ENCODE data around the gene EFNA3. TPM values are rescaled to one million over a fixed set of nuclear protein-coding genes. Genes with fewer than 3 reads are reported as not detected.

The EFNA3 gene
- total and polyA plus RNA-seq, 2 donors (not counting 1 experiment from before 2014, with no cell fraction given), result 0.30 to 0.33 TPM

- TF ChIP-seq EZH2 (IDR thresholded peaks at IDR 0.05; ENCODE audit: low read length, missing control alignments), result no peak
- no peak for TF ChIP-seq CTCF (conservative IDR thresholded peaks at IDR 0.05 in 1 of 2, IDR thresholded peaks at IDR 0.05 in 1 of 2; ENCODE audit: low read depth in 1 of 2, low read length in 2 of 2)
- H3K9me3 ChIP-seq (ENCODE audit: control insufficient read depth, insufficient read depth, low read depth, low read length), result no peaks in the 10 kb centered on the region
- peak; percentile 8 to 23 for DNase-seq (ENCODE audit: low read depth in 2 of 2)
- H3K4me2 ChIP-seq (ENCODE audit: extremely low read depth, insufficient read depth, low read length), result peak overlapping the region; percentile 92
- peak overlapping the region; percentile 61 for H2AFZ ChIP-seq (ENCODE audit: low read length)
- peak overlapping the region; percentile 72 to 79 (median 76) for H3K4me3 ChIP-seq (replicated peaks in 1 of 4; ENCODE audit: control extremely low read depth in 1 of 4, insufficient read depth in 1 of 4, low read depth in 3 of 4, low read length in 4 of 4)
- H4K20me1 ChIP-seq (ENCODE audit: control insufficient read depth, extremely low read depth, insufficient read depth, low read length), result no peaks in the 10 kb centered on the region
- H3K27me3 ChIP-seq (ENCODE audit: control insufficient read depth, insufficient read depth, low read length), result no peaks in the 10 kb centered on the region
- H3K4me1 ChIP-seq (ENCODE audit: control insufficient read depth, extremely low read depth, insufficient read depth, low read length), result peaks cover 7% of the 10 kb centered on the region
- H3K27ac ChIP-seq (ENCODE audit: insufficient read depth, low read length), result peak overlapping the region; percentile 56
- H3K79me2 ChIP-seq (ENCODE audit: control insufficient read depth, insufficient read depth, low read length), result no peaks in the 10 kb centered on the region
- no peaks in the 10 kb centered on the region for H3K36me3 ChIP-seq (ENCODE audit: control insufficient read depth, insufficient read depth, low read length)
- peak overlapping the region; percentile 65 for H3K9ac ChIP-seq (ENCODE audit: insufficient read depth, low read length)
Observed at GRCh38 chr1:155051777-155052398, 26.7 kb upstream of the EFNA3 start.

- no peaks in the 10 kb centered on the region for H3K79me2 ChIP-seq (ENCODE audit: control insufficient read depth, insufficient read depth, low read length)
- no peak overlapping the region for H3K27ac ChIP-seq (ENCODE audit: insufficient read depth, low read length)
- TF ChIP-seq CTCF (conservative IDR thresholded peaks at IDR 0.05 in 1 of 2, IDR thresholded peaks at IDR 0.05 in 1 of 2; ENCODE audit: low read depth in 1 of 2, low read length in 2 of 2) (peak in 1 of 2 donors; percentile 32), EZH2 (IDR thresholded peaks at IDR 0.05; ENCODE audit: low read length, missing control alignments) (no peak)
- peaks cover 7% of the 10 kb centered on the region for H3K4me1 ChIP-seq (ENCODE audit: control insufficient read depth, extremely low read depth, insufficient read depth, low read length)
- no peaks in the 10 kb centered on the region for H4K20me1 ChIP-seq (ENCODE audit: control insufficient read depth, extremely low read depth, insufficient read depth, low read length)
- H3K4me2 ChIP-seq (ENCODE audit: extremely low read depth, insufficient read depth, low read length), result peak overlapping the region; percentile 92
- peaks cover under 1% of the 10 kb centered on the region for H3K36me3 ChIP-seq (ENCODE audit: control insufficient read depth, insufficient read depth, low read length)
- H3K9ac ChIP-seq (ENCODE audit: insufficient read depth, low read length), result no peak overlapping the region
- no peak for DNase-seq (ENCODE audit: low read depth in 2 of 2)
- no peaks in the 10 kb centered on the region for H3K9me3 ChIP-seq (ENCODE audit: control insufficient read depth, insufficient read depth, low read depth, low read length)
- no peak overlapping the region for H2AFZ ChIP-seq (ENCODE audit: low read length)
- H3K4me3 ChIP-seq (replicated peaks in 1 of 4; ENCODE audit: control extremely low read depth in 1 of 4, insufficient read depth in 1 of 4, low read depth in 3 of 4, low read length in 4 of 4), result peak overlapping the region in 3 of 4 experiments; percentile 72 to 79 (median 73)
- no peaks in the 10 kb centered on the region for H3K27me3 ChIP-seq (ENCODE audit: control insufficient read depth, insufficient read depth, low read length)
Observed at GRCh38 chr1:155052439-155053395, 25.9 kb upstream of the EFNA3 start.

GRCh38 chr1:155053531-155054105, 25.0 kb upstream of the EFNA3 start:
- no peaks in the 10 kb centered on the region for H3K27me3 ChIP-seq (ENCODE audit: control insufficient read depth, insufficient read depth, low read length)
- H3K9me3 ChIP-seq (ENCODE audit: control insufficient read depth, insufficient read depth, low read depth, low read length), result no peaks in the 10 kb centered on the region
- H3K4me2 ChIP-seq (ENCODE audit: extremely low read depth, insufficient read depth, low read length), result no peak overlapping the region
- no peak overlapping the region for H2AFZ ChIP-seq (ENCODE audit: low read length)
- no peak overlapping the region for H3K4me3 ChIP-seq (replicated peaks in 1 of 4; ENCODE audit: control extremely low read depth in 1 of 4, insufficient read depth in 1 of 4, low read depth in 3 of 4, low read length in 4 of 4)
- peaks cover 5% of the 10 kb centered on the region for H3K36me3 ChIP-seq (ENCODE audit: control insufficient read depth, insufficient read depth, low read length)
- H3K9ac ChIP-seq (ENCODE audit: insufficient read depth, low read length), result no peak overlapping the region
- H4K20me1 ChIP-seq (ENCODE audit: control insufficient read depth, extremely low read depth, insufficient read depth, low read length), result no peaks in the 10 kb centered on the region
- no peak overlapping the region for H3K27ac ChIP-seq (ENCODE audit: insufficient read depth, low read length)
- H3K79me2 ChIP-seq (ENCODE audit: control insufficient read depth, insufficient read depth, low read length), result no peaks in the 10 kb centered on the region
- H3K4me1 ChIP-seq (ENCODE audit: control insufficient read depth, extremely low read depth, insufficient read depth, low read length), result peaks cover 7% of the 10 kb centered on the region
- no peak for TF ChIP-seq CTCF (conservative IDR thresholded peaks at IDR 0.05 in 1 of 2, IDR thresholded peaks at IDR 0.05 in 1 of 2; ENCODE audit: low read depth in 1 of 2, low read length in 2 of 2)
- no peak for TF ChIP-seq EZH2 (IDR thresholded peaks at IDR 0.05; ENCODE audit: low read length, missing control alignments)
- DNase-seq (ENCODE audit: low read depth in 2 of 2), result no peak
